Activated CD8-positive, alpha-beta memory T cell treated with anti-CD3 and anti-CD28 coated beads for 1 hour (primary cell): ENCODE results near the gene CACUL1.
"Not testable (repeated sequence)": the region's sequence is repeated elsewhere in the genome, so short reads cannot be mapped to it uniquely, and the experiment has no call there.

ENCODE experiments used
- DNase-seq, 2 donors: peaks; one replicate each; pipeline ENCODE4 v3.0.0-alpha.2; 2020; ENCODE audit warnings: low read depth in 1 of 2; ENCODE audit errors: extremely low read depth in 1 of 2

The CACUL1 gene

DNA sequence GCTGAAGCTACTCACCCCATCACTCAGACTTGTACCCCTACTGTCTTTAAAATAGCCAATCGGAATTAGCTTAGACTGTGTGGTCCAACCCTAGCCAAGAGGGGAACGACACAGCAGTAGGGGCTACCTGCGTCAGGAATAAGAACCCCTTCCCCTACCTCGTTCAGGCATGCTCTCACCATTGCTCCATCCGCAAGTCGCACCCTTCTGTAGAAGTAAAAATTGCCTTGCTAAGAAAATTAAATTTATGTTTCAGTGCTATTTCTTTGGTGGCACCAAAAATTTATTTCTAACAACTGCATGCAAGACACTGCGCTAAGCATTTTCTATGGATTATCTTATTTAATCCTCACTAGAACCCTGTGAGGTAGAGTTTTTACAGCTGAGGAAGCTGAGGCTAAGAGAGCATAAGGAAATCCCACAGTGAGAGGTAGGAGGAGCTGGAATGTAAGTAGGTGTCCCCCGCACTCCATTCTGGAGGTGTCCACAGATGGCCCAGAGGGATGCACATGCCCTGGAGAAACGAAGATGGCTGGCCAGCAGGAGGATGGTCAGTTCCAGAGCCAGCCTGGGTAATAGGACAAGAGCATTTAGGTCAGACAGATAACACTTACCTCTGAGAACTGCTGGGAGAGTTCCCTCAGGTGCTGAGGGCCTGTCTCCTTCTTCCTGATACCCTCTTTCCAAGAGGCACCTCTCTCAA is 15.3 kb upstream of the CACUL1 start:
- DNase-seq = no peak

DNA sequence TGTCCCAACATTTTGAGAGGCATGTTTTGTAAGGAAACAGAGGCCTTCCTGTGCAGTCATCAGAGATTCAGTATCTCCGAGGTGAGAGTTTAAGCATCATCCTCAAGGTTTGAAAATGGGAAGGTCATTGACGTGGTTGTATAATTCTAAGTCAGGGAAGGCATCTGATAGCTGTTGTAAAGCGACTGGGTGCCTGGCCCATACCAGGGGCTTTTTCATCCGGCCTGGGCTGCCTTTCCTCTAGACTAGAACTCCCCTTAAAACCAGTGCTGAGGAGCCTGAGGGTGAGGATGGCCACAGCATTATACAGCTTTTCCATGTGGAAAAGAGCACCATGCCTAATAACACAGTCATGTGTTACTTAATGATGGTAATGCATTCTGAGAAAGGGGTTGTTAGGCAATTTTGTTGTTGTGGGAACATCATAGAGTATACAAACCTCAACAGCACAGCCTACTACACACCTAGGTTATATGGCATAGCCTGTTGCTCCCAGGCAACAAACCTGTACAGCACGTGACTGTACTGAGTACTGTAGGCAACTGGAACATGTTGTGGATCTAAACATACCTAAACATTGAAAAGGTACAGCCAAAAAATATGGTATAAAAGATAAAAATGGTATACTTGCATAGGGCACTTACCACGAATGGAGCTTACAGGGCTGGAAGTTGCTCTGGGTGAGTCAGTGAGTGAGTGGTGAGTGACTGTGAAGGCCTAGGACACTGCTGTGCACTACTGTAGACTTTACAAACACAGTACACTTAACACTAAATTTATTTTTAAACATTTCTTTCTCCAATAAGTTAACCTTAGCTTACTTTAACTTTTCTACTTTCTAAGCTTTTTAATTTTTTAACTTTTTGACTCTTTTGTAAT is 13.5 kb upstream of the CACUL1 start:
- DNase-seq = no peak

DNA sequence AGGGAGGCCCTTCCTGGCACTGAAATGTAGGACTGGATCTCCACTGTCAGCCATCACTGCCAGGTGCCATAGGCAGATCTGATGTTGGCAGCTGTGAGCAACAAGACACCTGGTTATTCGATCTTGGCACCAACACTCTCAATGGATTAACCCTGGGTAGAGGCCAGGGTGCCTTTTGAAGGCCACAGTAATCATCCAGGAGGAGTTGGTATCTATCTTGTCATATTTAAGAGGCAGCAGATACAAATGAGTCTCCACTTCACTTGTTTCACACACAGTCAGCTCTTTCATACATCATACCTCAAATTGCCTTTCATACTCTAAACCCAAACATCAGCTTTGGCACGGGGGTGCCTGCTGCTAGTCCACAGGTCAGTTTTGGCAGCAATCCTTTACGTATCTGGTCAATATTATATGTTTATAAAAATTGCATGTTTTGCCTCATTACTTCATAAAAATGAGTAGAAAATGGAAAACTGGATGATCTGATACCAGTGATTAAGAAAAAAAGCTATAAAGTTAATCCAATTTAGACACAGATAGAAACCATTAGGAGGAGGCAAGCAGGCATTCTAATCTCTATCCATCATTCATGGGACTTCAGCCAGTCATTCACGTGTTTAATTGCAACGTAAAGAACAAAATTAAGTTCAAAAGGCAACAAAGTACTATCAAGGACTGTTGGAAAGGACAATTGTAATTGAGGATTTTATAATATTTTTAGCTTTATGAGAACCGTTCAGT is 12.7 kb upstream of the CACUL1 start:
- no peak for DNase-seq

DNA sequence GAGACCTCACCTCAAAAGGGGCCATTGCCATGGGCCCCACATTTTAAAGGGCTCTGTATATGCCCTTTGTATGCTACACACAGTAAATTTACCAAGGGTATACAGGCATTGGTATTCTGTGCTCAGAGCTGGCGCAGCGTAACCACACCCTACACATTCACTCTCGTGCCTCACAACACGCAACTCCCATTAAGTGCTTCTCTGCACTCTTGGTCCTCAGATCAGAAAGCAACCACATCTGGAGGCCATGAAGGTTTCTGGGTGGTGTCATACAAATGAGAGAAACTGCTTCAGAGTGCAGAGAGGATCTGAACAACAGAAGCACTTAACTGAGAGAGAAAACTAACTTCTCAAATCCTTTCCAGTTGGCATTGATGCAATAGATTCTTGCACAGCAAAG is 9.4 kb upstream of the CACUL1 start:
- DNase-seq = no peak

DNA sequence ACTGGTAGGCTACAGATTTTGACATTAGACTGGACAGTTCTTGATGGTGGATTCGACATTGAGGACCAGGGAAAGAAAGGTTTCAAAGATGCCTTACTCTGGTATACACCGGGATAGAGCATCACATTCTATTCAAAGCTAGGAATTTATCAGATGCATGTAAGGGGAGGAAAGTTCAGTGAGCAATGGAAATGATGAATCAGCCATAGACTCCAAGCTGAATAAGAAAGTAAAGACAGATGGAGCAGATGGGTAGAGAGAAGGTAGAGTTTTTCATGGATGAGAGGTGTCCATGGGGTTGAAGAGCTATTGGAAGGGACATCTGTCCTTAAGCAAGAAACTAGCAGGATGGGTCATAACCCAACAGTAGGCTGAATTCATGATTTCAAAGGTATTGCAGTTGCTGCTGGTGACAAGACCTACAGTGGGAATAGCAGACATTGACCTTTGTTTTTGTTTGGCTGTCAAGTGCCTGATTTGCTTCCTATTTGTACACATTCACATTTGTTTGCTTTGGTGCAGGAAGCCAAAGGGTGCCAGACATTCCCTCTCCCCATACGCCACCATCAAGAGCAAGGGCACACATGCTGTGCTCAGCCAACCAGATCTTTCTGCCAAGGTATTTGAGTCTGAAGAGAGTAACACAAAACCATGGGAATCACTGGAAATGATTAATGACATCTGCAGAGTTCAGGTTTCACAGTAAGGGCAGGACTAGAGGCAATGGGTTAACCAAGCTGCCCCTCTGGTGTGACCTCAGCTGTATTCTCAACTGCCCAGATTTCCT is 8.6 kb upstream of the CACUL1 start:
- DNase-seq = no peak

DNA sequence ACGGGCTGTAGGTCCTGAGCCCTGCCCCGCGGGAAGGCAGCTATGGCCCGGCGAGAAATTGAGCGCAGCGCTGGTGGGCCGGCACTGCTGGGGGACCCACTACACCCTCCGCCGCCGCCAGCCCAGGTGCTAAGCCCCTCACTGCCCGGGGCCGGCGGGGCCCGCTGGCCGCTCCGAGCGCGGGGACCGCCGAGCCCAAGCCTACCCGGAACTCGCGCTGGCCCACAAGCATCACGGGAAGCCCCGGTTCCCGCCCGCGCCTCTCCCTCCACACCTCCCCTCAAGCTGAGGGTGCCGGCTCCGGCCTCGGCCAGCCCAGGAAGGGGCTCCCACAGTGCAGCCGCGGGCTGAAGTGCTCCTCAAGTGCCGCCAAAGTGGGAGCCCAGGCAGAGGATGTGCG is 5.5 kb upstream of the CACUL1 start:
- DNase-seq = no peak

DNA sequence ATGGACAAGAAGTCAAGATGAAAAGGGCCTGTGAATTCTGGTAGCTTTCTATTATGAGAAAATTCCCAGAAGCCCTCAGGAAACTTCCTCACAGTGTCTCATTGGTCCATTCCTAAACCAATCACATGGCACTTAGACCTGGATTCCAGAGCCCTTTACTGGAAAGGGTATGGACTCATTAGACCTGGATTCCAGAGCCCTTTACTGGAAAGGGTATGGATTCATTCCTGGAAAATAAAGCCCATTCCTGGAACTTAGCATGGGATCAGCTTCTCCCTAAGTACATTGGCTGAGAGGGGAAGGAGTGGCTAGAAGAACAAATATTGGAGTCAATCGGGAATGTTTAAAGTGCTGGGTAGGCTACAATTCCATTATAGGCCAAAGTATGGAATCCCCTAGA is 3.7 kb upstream of the CACUL1 start:
- DNase-seq = no peak

DNA sequence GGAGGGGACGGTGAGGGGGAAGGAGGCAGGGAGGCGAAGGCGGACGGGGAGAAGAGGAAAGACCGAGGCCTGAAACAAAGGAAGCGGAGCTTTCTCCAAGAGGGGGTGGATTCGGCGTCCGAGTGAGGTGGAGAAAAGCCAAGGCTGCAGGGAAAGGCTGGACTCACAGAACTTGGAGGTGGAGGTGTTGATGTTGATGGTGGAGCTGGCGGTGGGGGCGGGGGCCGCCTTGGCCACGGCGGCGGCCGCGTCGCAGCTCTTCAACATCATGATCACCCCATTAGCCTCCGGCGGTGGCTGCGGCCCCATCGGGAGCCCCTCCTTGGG is 578 bp downstream of the CACUL1 start:
- peak in 1 of 2 donors; percentile 17 for DNase-seq

DNA sequence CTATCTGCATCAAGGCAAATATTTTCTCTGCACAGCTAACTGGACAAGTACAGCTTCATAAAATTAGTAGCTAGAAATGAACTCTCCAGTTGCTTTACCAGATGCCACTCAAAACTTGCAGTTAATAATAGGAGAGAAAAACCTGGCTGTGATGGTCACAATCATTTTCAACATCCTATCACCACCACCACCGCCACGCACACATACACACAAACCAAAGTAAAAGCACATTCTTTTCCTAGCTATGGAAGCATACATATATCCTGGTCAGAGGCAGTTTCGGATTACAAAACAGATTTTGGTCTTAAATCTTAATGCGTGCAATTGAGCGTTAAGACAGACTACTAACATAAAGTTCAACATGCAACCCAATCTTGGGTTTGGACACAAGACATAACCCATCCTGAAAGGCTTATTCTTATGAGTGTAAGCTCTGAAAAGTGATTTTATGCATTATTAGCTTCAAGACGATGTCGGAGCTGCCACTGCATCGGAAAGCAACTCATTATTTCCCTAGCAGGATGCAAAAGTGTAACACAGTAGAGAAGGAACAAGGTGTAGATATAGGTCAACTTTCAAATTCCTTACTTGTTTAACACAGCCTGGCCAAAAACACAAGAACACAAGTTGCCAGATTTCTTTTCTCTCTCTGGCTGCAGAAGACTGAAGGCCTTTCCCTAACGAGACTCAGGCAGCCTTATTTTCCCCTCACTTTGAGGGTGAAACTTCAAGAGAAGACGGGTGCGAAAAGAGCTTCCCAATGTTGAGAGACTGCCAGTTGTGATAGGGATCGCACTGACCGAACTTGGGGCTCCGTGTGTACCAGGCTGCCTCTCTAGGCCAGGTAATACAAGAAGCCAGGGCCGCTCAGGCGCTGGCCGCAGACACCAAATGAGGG is 1.2 kb downstream of the CACUL1 start:
- no peak for DNase-seq

DNA sequence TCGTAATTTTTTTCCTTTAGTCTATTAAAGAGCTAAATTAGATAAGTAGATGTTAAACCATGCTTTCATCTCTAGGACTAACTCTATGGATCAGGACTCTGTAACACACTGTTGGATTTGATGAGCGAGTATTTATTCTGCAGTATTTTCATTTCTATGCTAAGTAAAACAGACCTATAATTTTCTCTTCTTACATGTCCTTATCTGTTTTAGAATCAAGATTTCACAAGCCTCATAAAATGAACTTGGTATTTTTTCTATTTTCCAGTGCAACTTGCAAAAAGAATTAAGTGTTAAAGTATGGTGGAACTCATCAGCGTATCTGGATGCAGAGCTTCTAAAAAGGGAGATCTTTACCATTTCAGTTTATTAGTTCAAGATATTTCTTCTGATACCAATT is 2.4 kb downstream of the CACUL1 start:
- DNase-seq = no peak

DNA sequence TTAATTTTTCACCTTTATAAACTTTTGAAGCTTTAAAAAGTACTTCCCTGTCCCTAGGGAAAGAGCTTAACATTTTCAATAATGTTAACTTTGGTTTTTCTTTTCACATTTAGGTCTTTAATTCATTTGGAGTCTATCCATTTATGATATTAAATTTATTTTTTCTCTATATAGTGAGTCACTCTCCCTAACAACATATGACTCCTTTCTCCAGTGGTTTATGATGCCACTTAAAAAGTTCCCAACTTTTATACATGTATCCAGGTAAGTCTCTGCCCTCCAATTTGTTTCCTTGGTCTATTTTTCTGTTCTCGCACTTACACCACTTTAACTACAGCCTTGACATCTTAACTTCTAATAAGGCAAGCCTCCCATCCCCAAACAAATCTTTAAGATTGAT is 3.5 kb downstream of the CACUL1 start:
- DNase-seq = no peak

DNA sequence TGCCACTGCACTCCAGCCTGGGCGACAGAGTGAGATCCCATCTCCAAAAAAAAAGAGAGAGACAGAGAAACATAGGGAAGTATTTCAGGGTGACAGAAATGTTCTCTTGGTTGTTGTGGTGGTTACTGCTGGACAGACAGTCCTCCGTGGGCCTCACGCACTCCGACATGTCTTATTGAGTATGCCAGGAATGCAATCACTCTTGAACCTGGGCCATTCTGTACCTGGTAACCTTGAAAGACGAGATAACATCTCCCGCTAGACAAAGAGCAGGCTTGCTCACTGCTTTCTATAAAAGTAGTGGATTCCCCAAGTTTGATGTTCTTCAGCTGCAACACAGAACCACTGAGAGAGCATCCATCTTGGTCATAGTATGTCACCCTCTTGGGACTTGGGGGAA is 6.7 kb downstream of the CACUL1 start:
- DNase-seq = no peak

DNA sequence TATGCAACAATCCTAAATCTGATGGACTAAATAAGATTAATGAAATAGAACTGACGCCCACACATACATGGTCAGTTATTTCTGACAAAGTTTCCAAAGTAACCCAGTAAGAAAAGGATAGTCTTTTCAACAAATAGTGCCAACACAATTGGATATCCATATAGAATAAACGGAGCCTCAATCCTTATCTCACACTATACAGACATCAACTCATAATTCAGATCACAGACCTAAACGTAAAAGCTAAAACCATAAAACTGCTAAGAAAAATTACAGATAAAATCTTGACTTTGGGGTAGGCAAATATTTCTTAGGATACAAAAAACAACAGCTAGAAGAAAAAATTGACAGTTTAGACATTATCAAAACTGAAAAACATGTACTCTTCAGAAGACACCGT is 8.5 kb downstream of the CACUL1 start:
- no peak for DNase-seq

DNA sequence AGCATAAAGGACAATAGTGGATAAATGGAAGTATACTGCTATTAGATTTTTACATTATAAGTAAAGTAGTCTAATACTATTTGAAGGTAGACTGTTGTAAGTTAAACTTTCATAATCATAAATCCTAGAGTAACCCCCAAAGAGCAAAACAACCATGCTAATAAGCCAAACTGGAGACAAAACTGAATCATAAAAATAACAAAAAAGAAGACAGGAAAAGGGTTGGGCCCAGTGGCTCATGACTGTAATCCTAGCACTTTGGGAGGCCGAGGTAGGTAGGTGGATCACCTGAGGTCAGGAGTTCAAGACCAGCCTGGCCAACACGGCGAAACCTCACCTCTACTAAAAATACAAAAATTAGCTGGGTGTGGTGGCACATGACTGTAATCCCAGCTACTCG is 9.7 kb downstream of the CACUL1 start:
- DNase-seq = no peak

DNA sequence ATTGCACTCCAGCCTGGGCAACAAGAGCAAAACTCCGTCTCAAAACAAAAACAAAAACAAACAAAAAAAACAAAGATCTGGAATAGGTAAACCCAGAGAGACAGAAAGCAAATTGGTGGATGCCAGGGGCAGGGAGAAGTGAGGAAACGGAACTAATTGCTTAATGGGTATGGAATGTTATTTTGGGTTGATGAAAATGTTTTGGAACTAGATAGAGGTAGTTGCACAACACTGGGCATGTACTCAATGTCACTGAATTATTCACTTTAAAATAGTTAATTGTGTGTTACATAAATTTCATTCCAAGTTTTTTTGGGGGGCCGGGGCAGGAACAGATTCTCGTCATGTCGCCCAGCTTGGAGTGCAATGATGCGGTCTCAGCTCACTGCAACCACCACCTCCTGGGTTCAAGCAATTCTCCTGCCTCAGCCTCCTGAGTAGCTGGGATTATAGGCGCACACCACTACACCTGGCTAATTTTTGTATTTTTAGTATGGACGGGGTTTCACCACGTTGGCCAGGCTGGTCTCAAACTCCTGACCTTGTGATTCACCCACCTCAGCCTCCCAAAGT is 10.3 kb downstream of the CACUL1 start:
- not testable (repeated sequence) for DNase-seq

DNA sequence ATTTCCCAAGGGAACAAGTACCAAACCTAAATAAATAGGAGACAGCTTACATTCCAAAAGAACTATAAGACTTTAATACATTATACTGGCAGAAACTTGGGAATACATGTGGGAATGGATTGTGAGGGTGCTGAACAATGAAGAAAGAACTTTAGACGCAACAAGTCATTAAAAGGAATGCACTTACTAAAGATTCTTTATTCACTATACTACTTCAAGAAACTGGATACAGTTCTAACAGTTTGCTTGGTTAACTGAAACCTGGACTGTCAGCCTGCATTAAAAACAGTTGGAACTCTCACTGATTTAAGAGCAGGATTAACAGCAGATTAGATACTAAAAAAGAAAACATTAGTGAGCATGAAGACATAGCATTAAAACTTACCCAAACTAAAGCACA is 12.0 kb downstream of the CACUL1 start:
- no peak for DNase-seq

DNA sequence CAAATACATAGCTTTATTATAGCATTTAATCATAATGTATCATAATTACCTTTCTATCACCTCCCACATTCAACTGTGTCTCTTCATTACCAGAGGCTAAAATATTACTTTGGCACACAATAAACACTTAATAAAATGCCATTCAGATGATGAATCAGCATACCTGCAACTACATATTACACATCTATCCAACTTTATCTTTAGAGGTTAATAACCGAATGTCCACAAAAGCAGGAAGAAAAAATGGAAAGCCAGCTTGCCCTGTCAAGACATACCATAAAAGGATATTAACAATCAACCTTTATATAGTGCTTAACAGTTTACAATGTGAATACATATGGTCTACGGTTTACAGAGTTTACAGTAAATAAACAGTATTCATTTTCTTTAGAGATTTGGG is 12.7 kb downstream of the CACUL1 start:
- no peak for DNase-seq

DNA sequence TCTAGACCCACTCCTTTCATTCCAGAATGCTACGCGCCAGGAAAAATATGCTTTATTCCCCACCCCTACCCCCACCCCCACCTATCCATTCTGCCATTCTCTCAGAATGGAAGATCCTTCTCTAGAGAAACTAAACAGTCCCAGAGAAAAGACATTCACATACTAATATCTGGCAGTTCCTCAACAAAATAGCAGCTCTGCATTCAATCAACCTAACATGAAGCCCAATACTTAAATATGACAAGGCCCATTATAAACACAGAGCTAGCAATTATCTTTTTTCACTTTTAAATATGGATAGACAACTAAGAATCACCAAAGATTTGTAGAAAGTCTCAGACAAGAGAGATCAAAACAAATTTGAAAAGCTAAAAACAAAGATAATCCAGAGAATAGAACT is 16.4 kb downstream of the CACUL1 start:
- no peak for DNase-seq

DNA sequence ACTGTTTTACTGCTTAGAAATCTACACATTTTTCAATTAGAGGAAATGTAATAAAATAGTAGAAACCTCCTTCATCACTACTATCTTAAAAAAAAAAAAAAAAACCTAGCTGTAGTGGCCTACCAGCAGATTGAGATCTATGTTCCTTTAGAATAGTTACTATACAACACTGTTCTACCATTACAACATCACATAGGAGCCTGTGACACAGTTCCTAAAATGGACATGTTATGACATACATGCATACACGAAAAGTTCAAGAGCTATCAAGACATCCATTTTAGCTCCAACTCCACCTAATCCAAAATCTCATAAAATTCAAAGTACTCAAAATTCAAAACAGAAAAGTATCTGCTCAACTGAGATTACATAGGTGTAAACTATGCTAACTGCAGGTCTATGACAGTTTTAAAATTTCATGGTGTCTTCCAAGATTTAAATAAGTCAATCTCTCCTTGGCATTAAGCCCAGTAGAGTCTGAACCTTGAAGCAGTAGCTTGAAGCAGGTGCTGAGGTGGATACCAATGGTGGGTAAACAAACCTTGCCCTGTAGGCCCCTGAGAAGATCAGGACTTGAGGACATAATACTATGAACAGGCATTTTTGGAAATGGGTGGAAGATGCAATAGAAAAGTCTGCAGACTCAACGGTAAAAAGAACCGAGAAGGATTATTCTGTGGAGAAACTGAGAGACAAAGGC is 17.0 kb downstream of the CACUL1 start:
- DNase-seq = no peak
